Stimulated activated CD4-positive, alpha-beta T cell treated with anti-CD3 and anti-CD28 coated beads, Interleukin-1b, Interleukin-23, amount 100 ng/mL, for 48 hours (primary cell): ENCODE data around the gene SHC4.
A peak's percentile ranks its signal among the peaks of the same experiment; 100 is the strongest.
"Not testable (repeated sequence)": the region's sequence is repeated elsewhere in the genome, so short reads cannot be mapped to it uniquely, and the experiment has no call there.

Source experiments
- DNase-seq: peaks from one replicate; pipeline ENCODE4 v3.0.0-alpha.2; 2020

SHC4 gene

GRCh38 chr15:48963524-48964113, at the start of gene SHC4:
TSS of gene SHC4 (minus strand) at chr15:48963919. CDS start at chr15:48963015, 904 bp downstream.
- no peak for DNase-seq

- DNase-seq = no peak
Observed at GRCh38 chr15:48999314-48999713, 35.6 kb upstream of the SHC4 start.

GRCh38 chr15:48996276-48996675, 32.6 kb upstream of the SHC4 start:
- DNase-seq = no peak

- DNase-seq = no peak
Observed at GRCh38 chr15:48993380-48993779, 29.7 kb upstream of the SHC4 start.

- DNase-seq = no peak
Observed at GRCh38 chr15:48992545-48992944, 28.8 kb upstream of the SHC4 start.

GRCh38 chr15:48992096-48992495, 28.4 kb upstream of the SHC4 start:
- no peak for DNase-seq

GRCh38 chr15:48989170-48989569, 25.5 kb upstream of the SHC4 start:
- DNase-seq = no peak

- no peak for DNase-seq
Observed at GRCh38 chr15:48987142-48987541, 23.4 kb upstream of the SHC4 start.

GRCh38 chr15:48986240-48986639, 22.5 kb upstream of the SHC4 start:
- no peak for DNase-seq

GRCh38 chr15:48985516-48985915, 21.8 kb upstream of the SHC4 start:
- no peak for DNase-seq

- DNase-seq = no peak
Observed at GRCh38 chr15:48984811-48985352, 21.2 kb upstream of the SHC4 start.

- no peak for DNase-seq
Observed at GRCh38 chr15:48984021-48984710, 20.4 kb upstream of the SHC4 start.

- DNase-seq = no peak
Observed at GRCh38 chr15:48983300-48983699, 19.6 kb upstream of the SHC4 start.

- DNase-seq = no peak
Observed at GRCh38 chr15:48981941-48982340, 18.2 kb upstream of the SHC4 start.

- DNase-seq = no peak
Observed at GRCh38 chr15:48978638-48979037, 14.9 kb upstream of the SHC4 start.

- DNase-seq = no peak
Observed at GRCh38 chr15:48976444-48977088, 12.8 kb upstream of the SHC4 start.

GRCh38 chr15:48975472-48976419, 12.0 kb upstream of the SHC4 start:
- peak; percentile 79 for DNase-seq

- DNase-seq = no peak
Observed at GRCh38 chr15:48974882-48975281, 11.2 kb upstream of the SHC4 start.

- DNase-seq = no peak
Observed at GRCh38 chr15:48972750-48973503, 9.2 kb upstream of the SHC4 start.

GRCh38 chr15:48970926-48971325, 7.2 kb upstream of the SHC4 start:
- not testable (repeated sequence) for DNase-seq

GRCh38 chr15:48968066-48968465, 4.3 kb upstream of the SHC4 start:
- DNase-seq = no peak

GRCh38 chr15:48967336-48967735, 3.6 kb upstream of the SHC4 start:
- DNase-seq = no peak
